ENCODE data around the gene TMED1. TPM values are rescaled to one million over a fixed set of nuclear protein-coding genes. Genes with fewer than 3 reads are reported as not detected.

Gene TMED1
- total RNA-seq, 1 experiment from 2014 or later, result 26.3 TPM

- H2AFZ ChIP-seq (ENCODE audit: low read depth, low read length, poor library complexity, severe bottlenecking), result no peak overlapping the region
- H3K36me3 ChIP-seq (ENCODE audit: control insufficient read depth in 1 of 2, insufficient read depth in 2 of 2, low read length in 2 of 2), result peaks cover 8 to 9% of the 10 kb centered on the region in 2 experiments; a peak in 3 of 4 replicates
- H3K9me2 ChIP-seq (ENCODE audit: insufficient read depth), result no peaks in the 10 kb centered on the region
- ATAC-seq, result no peak
- H3K9ac ChIP-seq (ENCODE audit: low read length), result no peak overlapping the region
- no peaks in the 10 kb centered on the region for H3K27me3 ChIP-seq (ENCODE audit: insufficient read depth, low read length)
- ChIA-PET CTCF (no interaction called here), RAD21 (ENCODE audit: low non-redundant PET in 1 of 2, low total read pairs in 2 of 2, uncharacterized antibody in 2 of 2, unreplicated experiment in 2 of 2) (no interaction called here), POLR2A (no interaction called here)
- no peaks in the 10 kb centered on the region for H4K20me1 ChIP-seq (ENCODE audit: insufficient read depth)
- H3K79me2 ChIP-seq (ENCODE audit: insufficient read depth, low read length), result no peaks in the 10 kb centered on the region
- no peaks in the 10 kb centered on the region; a peak in 1 of 4 replicates for H3K9me3 ChIP-seq (ENCODE audit: control insufficient read depth in 1 of 2, insufficient read depth in 1 of 2, low read depth in 1 of 2, low read length in 2 of 2)
- no peak overlapping the region for H3K4me2 ChIP-seq (ENCODE audit: low read length)
- BruUV-seq (replicated peaks), result no TSS peak
- intact Hi-C loops (cut with micrococcal nuclease), result no loop called here
- no peak for TF ChIP-seq ZFX (IDR thresholded peaks at IDR 0.05)
- no peak for TF ChIP-seq ZNF274 (IDR thresholded peaks at IDR 0.05; ENCODE audit: low read depth, low read length)
- TF ChIP-seq, protein P1, sequence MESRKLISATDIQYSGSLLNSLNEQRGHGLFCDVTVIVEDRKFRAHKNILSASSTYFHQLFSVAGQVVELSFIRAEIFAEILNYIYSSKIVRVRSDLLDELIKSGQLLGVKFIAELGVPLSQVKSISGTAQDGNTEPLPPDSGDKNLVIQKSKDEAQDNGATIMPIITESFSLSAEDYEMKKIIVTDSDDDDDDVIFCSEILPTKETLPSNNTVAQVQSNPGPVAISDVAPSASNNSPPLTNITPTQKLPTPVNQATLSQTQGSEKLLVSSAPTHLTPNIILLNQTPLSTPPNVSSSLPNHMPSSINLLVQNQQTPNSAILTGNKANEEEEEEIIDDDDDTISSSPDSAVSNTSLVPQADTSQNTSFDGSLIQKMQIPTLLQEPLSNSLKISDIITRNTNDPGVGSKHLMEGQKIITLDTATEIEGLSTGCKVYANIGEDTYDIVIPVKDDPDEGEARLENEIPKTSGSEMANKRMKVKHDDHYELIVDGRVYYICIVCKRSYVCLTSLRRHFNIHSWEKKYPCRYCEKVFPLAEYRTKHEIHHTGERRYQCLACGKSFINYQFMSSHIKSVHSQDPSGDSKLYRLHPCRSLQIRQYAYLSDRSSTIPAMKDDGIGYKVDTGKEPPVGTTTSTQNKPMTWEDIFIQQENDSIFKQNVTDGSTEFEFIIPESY (IDR thresholded peaks at IDR 0.05; ENCODE audit: extremely low read depth, insufficient replicate concordance, low read length), result no peak
- TF ChIP-seq JUND (IDR thresholded peaks at IDR 0.05), result no peak
- TF ChIP-seq EGR1 (IDR thresholded peaks at IDR 0.05; ENCODE audit: low read depth), result no peak
- H3K27ac ChIP-seq (ENCODE audit: low read depth, low read length), result no peak overlapping the region
- H3K4me1 ChIP-seq (ENCODE audit: control insufficient read depth in 1 of 2, insufficient read depth in 2 of 2, low read length in 2 of 2), result peaks cover 10 to 22% of the 10 kb centered on the region in 2 experiments; a peak in 3 of 4 replicates
- no peak for DNase-seq (ENCODE audit: low read depth, low spot score)
- H3K4me3 ChIP-seq (replicated peaks in 1 of 2; ENCODE audit: low read depth in 1 of 2, low read length in 2 of 2), result no peak overlapping the region
Measured at GRCh38 chr19:10832939-10833296, 3.1 kb downstream of the TMED1 start.

- DNase-seq (ENCODE audit: low read depth, low spot score) (no peak), ATAC-seq (no peak)
- Histone ChIP-seq H4K20me1 (ENCODE audit: insufficient read depth) (no peaks in the 10 kb centered on the region), H3K4me1 (ENCODE audit: control insufficient read depth in 1 of 2, insufficient read depth in 2 of 2, low read length in 2 of 2) (peaks cover 10 to 22% of the 10 kb centered on the region in 2 experiments; a peak in 3 of 4 replicates), H3K4me3 (replicated peaks in 1 of 2; ENCODE audit: low read depth in 1 of 2, low read length in 2 of 2) (no peak overlapping the region), H3K79me2 (ENCODE audit: insufficient read depth, low read length) (no peaks in the 10 kb centered on the region), H3K27me3 (ENCODE audit: insufficient read depth, low read length) (no peaks in the 10 kb centered on the region), H2AFZ (ENCODE audit: low read depth, low read length, poor library complexity, severe bottlenecking) (no peak overlapping the region), H3K36me3 (ENCODE audit: control insufficient read depth in 1 of 2, insufficient read depth in 2 of 2, low read length in 2 of 2) (peaks cover 9% of the 10 kb centered on the region in 2 experiments; a peak in 3 of 4 replicates), H3K27ac (ENCODE audit: low read depth, low read length) (no peak overlapping the region), H3K9ac (ENCODE audit: low read length) (no peak overlapping the region), H3K9me3 (ENCODE audit: control insufficient read depth in 1 of 2, insufficient read depth in 1 of 2, low read depth in 1 of 2, low read length in 2 of 2) (no peaks in the 10 kb centered on the region; a peak in 1 of 4 replicates), H3K4me2 (ENCODE audit: low read length) (no peak overlapping the region), H3K9me2 (ENCODE audit: insufficient read depth) (no peaks in the 10 kb centered on the region)
- RAD21 ChIA-PET (ENCODE audit: low non-redundant PET in 1 of 2, low total read pairs in 2 of 2, uncharacterized antibody in 2 of 2, unreplicated experiment in 2 of 2), result no interaction called here
- POLR2A ChIA-PET, result no interaction called here
- intact Hi-C loops (cut with micrococcal nuclease), result no loop called here
- TF ChIP-seq REST (IDR thresholded peaks at IDR 0.05; ENCODE audit: low read depth) (no peak), CEBPB (IDR thresholded peaks at IDR 0.05; ENCODE audit: low read depth) (no peak)
- CTCF ChIA-PET, result no interaction called here
- no TSS peak for BruUV-seq (replicated peaks)
Measured at GRCh38 chr19:10831987-10832938, 3.7 kb downstream of the TMED1 start.
